AML-193 (cell line): ENCODE results near the gene C3orf18.
A peak's percentile ranks its signal among the peaks of the same experiment; 100 is the strongest.

ENCODE experiments used
- DNase-seq, 2 experiments: peaks; one replicate each; lab custom pipeline; 2025; lab: John Stamatoyannopoulos, UW

C3orf18 gene

DNA sequence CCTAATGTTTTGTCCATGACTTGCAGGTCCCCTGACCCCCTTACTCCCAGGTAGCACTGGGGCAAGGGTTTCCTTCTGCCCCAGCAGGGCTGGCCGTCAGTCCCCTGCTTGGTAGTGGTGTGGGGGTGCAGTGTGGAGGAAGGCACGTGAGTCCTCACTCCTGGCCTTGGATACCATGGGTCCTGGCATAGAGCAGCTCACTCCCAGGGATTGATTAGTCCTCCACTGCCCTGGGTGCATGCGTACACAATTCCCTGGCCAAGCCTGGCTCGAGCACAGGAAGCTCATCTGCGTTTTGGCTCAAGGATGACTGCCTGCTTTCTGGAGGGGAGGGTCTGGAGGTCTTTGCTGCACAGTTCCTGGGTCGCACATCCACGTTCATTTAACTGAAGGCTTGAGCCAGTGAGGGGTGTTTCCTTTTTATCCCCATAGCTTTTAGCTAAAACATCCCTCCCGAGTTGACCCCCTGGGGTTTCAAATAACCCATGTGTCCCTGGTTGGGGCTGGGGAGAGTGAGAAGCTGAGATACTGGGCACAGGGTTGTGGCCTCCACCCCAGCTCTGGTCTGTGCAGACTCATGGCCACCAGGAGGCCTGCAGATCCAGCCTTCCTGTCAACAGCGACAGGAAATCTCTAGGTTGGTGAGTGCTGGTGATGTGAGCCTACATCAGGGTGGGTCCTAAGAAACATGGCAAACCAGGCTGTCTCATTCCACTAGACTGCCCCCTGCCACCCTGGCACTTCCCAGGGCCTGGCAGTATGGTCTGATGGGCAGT, 13.3 kb upstream of the C3orf18 start:
- no peak for DNase-seq

DNA sequence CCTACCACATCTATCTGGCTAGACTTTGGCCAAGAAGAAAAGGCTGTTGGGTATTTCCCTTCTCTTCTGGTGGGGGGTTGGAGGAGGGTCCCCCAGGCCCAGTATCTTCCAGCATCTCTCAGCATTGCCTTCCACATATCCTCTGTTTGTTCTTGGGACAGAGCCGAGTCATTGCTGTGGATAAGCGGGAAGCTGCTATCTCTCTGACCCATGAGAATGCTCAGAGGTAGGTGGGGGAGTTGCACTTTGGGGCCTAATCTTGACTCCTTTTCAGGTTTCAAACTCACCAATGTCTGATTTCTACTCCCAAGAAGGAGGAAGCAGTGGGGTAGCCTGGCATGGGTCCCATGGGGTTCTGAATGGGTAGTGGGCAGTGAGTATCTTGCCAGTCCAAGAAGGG, 9.8 kb upstream of the C3orf18 start:
- no peak for DNase-seq

DNA sequence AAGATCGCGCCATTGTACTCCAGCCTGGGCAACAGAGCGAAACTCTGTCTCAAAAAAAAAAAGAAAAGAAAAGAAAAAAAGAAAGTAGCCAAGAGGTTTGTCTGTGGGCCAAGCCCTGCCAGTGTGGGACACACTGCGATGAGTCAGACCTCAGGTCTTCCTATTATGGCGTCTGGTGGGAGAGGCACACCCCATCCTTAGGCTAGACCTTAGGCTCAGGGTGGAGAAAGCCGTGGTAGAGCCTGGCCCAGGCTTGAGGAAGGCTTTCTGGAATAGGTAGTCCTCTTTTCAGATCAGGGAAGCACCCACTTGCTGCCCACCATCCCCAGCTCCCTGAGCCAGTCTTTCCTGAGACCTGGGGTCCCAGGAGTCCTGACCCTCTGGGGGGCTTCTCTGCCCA, 7.8 kb upstream of the C3orf18 start:
- DNase-seq = no peak

DNA sequence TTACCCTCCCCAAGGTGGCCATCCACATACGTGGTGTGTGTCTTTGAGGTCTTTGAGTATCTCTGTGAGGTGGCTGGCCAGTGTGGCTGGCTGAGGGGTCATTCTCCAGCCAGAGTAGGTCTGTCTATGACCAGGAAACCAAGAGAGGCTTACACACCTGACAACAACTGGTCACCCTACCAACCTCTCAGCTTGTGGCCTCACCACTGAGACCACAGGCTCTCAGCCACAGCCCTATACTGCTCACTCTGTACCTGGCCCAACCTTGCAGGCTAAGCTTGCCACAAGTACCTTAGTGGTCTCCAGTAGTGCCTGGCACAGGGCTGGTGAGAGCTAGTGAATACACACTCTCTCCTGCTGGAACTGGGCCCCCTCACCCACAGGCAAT, 6.9 kb upstream of the C3orf18 start:
- DNase-seq = no peak

DNA sequence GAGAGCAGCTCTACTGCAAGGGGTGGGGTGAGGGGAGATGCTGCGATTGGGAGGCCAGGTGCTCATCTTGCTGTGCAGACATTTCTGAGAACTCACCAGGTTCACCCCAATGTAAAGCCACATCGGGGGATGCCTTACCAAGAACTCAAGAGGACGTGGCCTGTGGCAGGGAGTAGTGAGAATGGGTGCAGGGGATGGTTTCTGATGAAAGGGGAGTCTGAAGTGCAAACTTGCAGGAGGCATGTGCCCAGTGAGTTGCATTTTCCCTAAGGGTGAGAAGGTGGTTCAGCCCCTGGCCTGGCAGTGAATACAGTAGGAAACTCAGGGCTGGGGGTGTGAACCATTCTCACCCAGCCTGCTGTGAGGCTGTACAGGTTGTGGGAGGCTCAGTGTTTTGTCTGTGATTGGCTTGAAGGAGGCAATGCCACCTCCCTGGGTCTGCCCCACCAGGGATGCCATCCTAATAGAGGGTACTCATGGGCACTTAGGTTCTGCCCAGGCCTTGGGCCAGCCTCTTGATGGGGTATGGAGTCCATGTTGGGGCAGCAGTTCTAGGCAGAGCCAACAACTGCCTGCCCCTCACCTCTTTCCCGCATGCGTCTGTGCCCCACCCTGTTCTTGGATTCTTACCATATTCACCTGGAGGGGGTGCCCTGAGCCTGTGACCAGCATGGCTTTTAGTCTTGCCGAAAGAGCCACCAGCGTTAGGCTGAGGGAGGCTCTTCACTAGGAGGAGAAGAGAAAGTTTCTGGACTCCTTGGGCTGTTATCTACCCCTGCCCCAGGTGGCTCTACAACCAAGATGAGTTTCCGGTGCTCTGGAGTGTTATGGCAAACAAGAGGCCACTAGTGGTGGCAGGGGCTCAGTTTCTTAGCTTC, 6.3 kb upstream of the C3orf18 start:
- no peak for DNase-seq

DNA sequence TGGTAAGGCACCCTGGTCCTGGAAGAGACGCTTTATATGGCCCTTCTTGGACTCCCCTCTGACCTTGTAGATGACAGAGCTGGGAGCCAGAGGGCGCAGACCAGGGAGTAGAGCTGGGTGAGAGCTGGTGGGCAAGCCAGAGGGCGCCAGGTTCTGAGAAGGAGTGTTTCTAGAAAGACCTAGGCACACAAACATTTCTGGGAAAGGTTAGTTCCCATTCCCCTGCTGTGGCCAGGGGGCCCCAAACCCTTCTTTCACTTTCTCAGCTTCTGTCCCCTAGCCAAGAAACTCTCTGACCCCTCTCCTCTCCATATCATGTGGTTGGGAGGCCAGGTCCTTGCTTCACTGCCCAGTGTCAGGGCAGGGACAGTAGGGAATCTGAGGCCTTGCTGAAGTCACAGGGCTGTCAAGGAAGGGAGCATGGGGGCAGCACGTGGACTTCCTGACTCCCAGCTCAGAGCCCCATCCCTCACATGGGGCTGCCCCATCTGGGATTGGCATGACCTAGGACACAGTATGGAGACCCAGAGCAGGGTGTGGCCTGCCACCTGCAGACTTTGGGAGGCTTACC, 5.3 kb upstream of the C3orf18 start:
- DNase-seq = no peak

DNA sequence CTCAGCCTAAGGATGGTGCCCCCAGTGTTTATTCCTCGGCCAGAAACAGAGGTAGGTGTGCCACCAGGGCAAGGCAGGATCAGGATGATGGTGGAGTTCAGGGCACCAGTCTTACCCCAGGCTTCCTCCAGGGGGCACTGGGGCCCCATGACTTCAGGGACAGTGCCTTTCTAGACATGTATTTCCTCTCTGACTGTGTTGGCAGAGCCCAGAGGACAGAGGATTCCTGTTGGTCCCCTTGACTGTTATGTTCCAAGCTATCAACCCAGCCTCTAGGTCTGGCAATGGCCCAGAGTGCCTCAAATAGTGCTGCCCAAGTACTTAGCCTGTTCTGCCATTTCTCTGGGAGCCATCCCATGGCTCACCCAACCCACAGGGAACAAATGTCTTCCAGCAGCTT, 4.6 kb upstream of the C3orf18 start:
- DNase-seq = peak; percentile 85 to 87

DNA sequence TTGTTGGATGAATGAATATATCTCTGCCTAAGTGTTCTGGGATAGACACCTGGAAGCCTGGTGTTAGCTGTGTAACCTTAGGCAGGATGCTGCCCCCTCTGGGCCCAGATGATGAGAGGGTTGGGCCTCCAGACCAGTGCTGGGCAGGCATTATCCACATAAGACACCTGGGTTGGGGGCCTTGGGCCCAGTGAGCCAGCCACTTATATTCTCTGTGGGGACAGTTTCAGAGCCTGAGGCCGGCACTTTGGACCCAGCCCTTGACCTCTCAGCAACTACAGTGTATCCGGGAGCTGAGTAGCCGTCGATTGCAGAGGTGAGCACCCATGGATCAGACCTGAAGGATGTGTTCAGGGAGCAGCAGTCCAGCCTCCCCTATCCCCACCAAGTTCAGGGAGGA, 3.9 kb upstream of the C3orf18 start:
- DNase-seq = no peak

DNA sequence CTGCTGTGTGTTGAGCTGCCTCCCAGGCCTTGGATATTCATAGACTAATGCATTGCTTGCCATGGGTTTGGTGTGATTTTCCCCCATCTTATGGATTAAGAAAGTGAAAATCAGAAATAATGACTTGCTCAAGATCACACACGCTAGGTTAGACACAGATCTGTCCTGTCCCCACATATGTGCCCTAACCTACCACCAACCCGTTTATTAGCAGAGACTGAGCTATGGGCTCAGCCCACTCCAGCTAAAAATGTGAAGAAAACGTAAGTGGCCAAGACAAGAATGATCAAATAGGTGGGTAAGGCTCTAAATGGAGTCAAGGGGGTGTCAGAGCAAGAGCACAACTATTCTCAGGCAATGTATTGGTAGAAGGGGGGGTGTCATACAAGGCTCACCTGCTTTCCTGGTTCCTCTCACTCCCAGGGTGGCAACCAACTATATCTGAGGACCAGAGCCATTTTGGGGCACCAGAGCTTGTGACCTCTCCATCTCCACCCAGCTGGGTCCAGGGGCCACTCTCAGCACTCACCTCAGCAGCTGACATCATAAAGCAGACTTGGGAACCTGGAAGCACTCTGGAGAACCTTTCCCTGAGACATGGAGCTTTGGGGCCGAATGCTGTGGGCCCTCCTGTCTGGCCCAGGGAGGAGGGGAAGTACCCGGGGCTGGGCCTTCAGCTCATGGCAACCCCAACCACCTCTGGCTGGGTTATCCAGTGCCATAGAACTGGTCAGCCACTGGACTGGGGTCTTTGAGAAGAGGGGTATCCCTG, 3.1 kb upstream of the C3orf18 start:
- no peak for DNase-seq

DNA sequence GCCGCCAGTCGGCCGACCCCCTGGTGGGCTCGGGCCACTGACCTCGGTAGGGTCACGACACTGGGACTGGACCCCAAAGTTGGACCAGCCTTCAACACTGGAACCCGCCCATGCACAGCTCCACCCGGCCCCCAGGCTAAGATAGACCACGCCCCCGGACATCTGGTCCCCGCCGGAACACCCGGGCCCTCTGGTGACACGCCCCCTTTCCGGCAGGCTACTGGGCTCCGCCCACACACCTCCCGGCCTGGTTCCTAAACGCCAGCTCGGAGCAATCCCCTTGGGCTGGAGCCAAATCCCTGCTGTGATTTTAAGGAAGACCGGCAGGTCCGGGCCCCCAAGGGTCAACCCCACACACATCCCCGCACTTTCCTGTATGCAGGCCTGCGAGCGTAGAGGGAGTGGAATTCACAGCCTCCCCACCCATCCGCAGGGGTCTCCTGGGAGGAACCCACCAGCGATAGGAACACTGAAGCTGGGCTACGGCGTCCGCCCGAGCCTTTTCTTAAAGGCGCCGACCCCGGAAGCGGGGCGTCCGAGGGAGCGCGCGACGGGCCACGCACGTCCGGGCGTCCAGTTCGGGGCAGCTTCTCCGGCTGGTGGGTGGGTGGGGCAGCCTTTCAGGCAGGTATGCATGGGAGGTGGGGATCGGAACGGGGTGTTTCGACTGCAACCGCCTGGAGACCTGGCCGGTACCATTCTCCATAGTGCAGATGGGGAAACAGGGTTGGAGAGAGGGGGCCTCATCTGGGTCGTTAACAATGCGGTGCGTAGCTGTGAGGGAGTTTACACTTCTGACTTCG, 1.6 kb upstream of the C3orf18 start, which contains the start of gene HEMK1:
TSS of gene HEMK1 (plus strand) at position 576 of the 803 bp plus-strand sequence. CDS start 1,583 bp downstream, outside the sequence.
- peak; percentile 90 to 91 for DNase-seq

DNA sequence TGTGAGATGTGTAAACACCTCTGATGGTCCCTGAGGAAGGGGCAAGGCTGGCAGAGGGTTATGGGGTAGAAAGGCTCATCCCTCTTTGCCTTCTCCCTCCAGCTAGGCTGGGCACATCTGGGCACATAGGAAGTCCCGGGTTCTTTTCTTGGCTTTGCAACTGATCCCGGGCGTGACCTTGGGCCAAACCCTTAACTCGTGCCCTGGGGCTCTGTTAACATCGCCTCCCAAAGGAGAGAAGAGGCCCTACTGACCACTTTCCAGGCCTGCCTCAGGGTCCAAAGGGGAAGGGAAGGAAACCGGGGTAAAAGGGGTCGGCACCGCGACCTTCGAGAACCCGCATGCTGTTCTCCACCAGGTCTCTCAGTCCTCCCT, 549 bp downstream of the C3orf18 start:
- no peak for DNase-seq

DNA sequence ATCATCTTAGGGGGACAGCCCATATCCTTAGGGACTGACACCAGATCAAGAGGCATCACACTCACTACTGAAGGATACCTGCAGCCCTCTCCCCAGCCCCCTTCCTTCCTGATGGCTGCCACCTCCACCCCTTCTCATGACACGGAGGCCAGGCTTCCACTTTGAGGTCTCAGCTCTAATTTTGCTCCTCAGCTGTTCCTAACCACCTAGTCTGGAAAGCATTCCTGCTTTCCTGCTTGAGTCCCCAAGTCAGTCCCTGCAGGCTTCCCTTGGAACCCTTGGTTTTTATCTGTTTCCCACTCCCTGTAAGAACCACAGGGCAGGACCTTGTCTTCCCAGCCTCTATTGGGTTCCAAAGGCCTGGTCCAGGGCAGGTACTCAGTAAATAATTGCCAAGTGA, 3.2 kb downstream of the C3orf18 start:
- no peak for DNase-seq

DNA sequence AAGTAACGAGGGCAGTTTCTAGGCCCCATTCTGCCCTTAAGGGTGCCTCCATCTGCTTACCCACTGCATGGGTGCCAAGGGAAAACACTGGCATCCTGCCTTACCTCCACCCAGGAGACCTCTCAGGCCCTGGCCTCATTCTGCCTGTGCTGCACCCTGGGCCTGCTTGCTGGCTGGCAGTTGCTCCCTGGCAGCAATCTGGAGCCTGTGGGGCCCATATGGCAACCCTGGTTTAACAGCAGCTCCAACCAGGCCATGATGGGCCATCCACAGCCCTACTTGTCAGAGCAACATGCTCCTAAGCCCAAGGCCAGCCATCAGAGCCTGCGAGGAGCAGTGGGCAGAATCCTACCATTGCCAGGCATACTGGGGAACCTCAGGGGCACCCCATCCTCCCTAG, 3.7 kb downstream of the C3orf18 start:
- DNase-seq = no peak

DNA sequence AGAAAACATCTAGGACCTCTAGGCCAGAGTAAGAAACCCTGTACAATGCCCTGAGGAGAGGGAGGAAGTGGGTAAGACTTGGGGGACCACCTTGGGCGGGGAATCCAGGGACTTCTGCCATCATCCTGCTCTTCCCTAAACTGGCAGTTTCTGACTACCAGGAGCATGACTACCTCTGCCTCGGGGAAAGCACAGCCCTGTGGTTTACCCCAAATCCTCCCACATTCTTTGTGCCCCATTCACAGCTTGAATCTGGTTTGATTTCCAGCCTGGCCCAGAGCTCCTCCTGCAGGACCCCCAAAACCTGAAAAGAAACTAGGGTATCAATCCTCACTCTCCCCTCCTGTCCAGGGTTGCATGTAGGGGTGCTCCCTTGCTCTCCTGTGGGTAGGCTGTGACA, 4.7 kb downstream of the C3orf18 start:
- no peak for DNase-seq

DNA sequence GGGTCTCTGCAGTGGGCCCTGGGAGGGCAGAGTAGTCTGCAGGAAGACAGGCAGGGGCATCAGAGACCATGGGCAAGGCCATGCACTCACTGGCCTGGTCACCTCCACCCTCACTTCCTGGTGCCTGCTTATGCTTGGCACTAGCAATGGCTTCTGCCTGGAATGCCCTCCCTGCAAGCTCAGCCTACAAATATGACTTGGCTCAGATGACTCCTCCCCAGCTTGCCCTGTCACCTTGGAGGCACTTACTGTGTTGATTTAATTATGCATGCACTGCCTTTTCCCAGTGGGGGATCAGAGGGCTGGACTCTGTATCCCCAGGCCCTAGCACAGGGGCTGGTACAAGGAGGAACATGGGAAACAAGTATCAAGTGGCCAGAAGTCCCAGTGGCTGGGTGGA, 7.8 kb downstream of the C3orf18 start:
- no peak for DNase-seq

DNA sequence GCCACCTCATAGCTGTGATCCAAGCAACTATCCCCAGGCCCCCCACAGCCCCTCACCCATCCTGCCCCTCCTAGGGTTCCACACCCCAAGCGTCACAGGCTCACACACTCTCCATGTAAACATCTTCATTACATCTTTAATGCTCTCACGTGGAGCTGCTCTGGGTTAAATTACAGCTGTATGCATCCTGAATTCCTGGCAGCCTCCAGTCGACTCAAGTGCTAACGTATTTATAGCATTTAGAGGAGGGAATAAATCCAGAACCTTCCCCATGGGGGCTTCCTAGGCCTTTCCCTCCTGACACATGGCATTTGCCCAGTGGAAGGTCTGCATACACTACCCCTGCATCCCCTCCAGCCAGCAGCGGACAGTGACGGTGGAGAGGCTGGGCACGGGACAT, 9.6 kb downstream of the C3orf18 start:
- no peak for DNase-seq

DNA sequence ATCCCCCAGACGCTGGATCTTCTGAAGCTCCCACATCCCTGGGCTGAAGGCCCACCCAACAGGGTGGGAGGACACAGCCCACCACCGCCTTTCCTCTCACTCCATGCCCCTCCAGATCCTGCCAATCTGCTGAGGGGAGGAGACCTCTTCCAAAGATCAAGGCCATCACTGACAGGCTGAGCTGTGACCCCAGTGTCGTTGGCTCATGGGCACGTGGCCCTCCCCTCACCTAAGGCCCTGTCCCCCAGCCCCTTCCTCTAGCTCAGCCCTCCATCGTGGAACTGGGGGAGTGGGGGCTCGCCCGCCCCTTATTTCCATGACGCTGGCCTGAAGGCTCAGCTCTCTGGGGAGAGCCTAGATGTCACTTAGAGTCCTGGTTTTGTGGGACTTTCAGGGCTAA, 10.4 kb downstream of the C3orf18 start:
- no peak for DNase-seq

DNA sequence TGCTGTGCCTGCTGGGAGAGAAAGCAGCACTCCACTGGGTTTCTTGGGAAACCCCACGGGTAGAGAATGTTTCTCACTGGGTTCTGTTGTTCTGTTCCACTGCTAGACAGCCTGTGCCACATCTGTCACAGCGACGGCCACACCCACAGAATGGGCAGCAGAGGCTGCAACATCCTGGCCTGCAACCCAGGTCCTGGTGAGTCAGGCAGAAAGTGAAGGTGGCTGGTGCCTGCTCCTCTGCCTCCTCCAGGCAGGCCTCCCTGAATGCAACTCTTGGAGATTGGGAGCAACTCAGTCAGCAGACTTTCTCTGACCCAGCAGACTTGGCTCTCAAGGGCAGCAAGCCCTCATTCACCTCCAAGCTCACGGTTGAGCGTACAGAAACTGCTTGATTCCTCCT, 13.0 kb downstream of the C3orf18 start:
- DNase-seq = no peak

DNA sequence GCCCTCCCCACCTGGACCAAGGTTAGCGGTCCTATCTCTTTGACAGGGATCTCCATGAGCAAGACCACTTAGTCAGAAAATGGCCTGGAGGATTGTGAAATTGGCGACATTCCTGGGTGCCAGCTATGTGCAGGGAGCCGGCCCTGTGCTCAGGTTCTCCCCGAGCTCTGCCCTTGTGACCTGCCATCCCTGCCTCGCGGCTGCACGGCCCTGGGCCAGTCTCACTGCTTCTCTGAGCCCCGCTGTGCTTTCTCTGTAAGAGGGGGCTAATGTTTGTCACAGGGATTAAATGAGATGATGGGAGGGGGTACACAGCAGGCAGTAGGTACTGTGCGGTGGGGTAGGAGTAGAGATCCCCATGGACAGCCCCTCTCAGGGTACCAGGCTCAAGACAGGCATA, 14.9 kb downstream of the C3orf18 start:
- no peak for DNase-seq

DNA sequence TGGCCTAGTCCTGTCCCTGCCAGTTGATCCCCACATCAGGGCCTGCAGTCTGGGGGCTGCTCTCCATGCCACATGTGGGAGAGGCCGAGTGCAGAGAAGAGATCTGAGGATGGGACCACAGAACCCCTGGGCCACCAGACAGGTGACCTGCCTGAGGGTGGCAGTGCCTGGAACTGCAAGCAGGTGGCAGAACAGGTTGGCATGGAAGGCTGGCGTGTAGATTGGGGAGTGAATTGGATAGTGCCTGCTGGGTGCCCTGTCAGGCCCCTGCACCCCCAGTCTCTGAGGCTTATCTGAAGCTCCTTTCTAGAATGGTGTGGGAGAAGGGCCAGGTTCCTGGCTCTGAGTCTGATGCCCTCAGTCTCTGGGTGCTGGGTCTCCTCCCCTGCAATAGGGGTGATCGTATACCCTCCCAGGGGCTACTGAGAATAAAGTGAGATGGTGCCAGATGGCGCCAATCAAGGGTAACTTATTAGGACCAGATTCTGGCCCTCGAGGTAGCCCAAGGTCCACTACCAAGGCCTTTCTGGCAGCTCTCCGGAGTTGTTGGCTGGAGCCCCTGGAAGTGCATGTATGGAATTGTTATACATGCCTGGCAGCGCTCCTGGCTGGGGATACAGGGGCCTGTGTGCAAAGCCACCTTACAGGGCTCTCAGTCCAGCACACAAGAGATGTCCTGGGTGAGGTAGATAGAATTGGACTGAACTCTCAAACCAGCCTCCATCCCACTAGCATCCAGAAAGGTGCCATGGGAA, 15.7 kb downstream of the C3orf18 start:
- DNase-seq = no peak
